ENCODE results near the gene LGALS9.

DNA sequence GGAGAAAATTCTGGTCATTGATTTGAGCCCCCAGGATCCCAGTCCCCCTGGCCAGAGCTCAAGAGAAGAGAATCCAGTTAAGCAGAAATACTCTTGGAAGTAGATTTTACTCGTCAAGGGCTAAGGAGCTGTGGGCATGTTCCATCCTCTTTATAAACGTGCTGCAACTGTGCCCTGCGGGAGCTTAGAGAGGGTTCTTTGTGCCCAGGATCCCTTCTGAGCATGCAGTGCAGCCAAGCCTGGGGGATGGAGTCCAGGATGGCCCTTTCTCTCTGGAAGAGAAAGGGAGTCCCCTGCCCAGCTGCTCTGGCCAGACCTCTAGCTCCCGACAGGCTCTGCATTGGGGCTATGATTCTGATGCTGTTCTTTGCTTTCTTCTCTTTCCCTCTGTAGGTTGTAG is 9.5 kb upstream of the LGALS9 start:
- TF ChIP-seq, protein P1, sequence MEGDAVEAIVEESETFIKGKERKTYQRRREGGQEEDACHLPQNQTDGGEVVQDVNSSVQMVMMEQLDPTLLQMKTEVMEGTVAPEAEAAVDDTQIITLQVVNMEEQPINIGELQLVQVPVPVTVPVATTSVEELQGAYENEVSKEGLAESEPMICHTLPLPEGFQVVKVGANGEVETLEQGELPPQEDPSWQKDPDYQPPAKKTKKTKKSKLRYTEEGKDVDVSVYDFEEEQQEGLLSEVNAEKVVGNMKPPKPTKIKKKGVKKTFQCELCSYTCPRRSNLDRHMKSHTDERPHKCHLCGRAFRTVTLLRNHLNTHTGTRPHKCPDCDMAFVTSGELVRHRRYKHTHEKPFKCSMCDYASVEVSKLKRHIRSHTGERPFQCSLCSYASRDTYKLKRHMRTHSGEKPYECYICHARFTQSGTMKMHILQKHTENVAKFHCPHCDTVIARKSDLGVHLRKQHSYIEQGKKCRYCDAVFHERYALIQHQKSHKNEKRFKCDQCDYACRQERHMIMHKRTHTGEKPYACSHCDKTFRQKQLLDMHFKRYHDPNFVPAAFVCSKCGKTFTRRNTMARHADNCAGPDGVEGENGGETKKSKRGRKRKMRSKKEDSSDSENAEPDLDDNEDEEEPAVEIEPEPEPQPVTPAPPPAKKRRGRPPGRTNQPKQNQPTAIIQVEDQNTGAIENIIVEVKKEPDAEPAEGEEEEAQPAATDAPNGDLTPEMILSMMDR (IDR thresholded peaks at IDR 0.05): no peak
- no peak for TF ChIP-seq POLR2A (IDR thresholded peaks at IDR 0.05)

All from esophagus squamous epithelium (tissue), 4 donors.